ENCODE measurements around the gene PPP1R2.

- TF ChIP-seq NFRKB (IDR thresholded peaks at IDR 0.05) (no peak), FOXA1 (IDR thresholded peaks at IDR 0.05) (no peak), FOXK2 (IDR thresholded peaks at IDR 0.05) (no peak)
These were observed 23.7 kb upstream of the PPP1R2 start for GRCh38 chr3:195566797-195567196.

Data from HEK293T (cell line).